CD4-positive, alpha-beta T cell treated with Interleukin-21 for 1 hour (primary cell): ENCODE results near the gene DMRTC1.
"Not testable (repeated sequence)": the region's sequence is repeated elsewhere in the genome, so short reads cannot be mapped to it uniquely, and the experiment has no call there.

Experiments
- DNase-seq: peaks from one replicate; pipeline ENCODE4 v3.0.0-alpha.2; 2020

Gene DMRTC1, protein sequence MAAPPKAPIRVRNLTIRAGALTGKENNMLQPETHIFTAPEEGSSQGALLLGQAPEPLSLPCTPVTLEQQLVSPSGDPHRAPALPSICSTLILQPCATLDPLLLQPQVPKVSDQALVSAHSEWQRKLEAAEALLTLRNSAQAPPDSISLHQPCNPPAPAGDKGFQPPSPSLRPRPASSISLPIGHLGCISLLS

DNA sequence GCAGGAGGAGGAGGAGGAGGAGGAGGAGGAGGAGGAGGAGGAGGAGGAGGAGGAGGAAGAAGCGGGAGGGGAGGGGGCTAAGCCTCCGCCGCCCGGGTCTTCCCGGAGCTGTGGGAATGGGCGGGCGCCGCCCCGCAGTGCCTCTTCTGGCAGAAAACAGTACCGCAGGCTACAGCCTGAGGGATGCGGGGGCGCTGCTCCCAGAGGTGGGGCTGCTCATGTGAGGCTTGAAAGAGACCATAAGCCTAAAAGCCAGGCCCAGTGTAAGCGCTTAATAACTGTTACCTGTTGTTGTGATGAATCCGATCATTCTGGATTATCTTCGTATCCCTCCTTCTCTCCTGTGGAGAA lies at the start of gene DMRTC1:
Gene DMRTC1 (minus strand): TSS at position 19 of the 351 bp plus-strand sequence. CDS start 68,143 bp downstream, outside the sequence.
- not testable (repeated sequence) for DNase-seq

DNA sequence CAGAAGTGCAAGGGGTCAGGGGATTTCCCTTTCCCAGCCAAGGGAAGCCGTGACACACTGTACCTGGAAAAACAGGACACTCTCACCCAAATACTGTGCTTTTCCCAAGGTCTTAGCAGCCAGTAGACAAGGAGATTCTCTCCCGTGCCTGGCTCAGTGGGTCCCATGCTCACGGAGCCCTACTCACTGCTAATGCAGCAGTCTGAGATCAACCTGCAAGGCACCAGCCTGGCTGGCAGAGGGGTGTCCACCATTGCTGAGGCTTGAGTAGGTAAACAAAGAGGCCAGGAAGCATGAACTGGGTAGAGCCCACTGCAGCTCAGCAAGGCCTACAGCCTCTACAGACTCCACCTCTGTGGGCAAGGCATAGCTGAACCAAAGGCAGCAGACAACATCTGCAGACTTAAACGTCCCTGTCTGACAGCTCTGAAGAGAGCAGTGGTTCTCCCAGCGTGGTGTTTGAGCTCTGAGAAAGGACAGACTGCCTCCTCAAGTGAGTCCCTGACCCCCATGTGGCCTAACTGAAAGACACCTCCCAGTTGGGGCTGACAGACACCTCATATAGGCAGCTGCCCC lies 37.3 kb upstream of the DMRTC1 start:
- DNase-seq = not testable (repeated sequence)

DNA sequence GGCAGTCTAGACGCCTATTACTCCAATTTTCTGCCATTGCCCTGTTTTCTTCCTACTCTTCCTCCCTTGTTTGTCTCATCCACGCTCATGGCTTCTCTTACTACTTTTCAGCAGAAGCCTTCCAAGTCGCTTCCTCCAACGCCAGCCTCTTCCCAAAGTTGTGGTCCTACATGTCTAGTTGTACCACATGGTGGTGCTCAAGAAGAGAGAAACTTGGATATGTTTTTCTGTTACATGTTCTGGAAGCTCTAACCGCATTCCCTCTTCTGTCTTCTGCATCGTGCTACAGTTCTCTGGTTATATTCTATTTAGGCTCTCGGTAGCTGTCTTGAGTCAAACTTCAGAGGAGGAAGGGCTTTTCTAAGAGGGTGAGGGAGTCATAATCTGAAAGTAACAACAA lies 31.2 kb upstream of the DMRTC1 start:
- not testable (repeated sequence) for DNase-seq

DNA sequence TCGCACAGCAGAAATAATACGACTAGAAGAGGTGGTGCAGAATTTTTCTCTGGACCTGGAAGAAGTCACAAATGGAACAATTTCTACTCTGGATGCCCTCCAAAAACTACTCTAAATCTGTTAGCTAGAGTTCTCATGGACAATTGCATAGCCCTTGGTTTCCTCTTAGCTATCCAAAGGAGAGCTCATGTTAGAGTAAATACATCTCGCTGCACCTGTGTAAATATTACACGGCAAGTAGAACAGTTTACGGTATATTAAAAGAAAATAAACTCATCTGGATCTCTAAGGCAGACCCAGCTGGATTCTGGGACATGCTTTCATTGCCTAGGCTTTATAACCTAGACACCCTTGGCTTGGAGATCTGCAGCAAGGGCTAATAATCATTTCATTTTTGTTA lies 28.2 kb upstream of the DMRTC1 start:
- DNase-seq = not testable (repeated sequence)

DNA sequence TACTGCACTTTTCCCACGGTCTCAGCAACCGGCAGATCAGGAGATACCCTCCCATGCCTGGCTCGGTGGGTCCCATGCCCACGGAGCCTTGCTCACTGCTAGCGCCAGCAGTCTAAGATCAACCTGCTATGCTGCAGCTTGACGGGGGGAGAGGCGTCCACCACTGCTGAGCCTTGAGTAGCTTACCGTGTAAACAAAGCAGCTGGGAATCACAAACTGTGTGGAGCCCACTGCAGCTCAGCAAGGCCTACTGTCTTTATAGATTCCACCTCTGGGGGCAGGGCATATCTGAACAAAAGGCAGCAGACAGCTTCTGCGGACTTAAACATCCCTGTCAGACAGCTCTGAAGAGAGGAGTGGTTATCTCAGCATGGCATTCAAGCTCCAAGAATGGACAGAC lies 16.3 kb upstream of the DMRTC1 start:
- not testable (repeated sequence) for DNase-seq

DNA sequence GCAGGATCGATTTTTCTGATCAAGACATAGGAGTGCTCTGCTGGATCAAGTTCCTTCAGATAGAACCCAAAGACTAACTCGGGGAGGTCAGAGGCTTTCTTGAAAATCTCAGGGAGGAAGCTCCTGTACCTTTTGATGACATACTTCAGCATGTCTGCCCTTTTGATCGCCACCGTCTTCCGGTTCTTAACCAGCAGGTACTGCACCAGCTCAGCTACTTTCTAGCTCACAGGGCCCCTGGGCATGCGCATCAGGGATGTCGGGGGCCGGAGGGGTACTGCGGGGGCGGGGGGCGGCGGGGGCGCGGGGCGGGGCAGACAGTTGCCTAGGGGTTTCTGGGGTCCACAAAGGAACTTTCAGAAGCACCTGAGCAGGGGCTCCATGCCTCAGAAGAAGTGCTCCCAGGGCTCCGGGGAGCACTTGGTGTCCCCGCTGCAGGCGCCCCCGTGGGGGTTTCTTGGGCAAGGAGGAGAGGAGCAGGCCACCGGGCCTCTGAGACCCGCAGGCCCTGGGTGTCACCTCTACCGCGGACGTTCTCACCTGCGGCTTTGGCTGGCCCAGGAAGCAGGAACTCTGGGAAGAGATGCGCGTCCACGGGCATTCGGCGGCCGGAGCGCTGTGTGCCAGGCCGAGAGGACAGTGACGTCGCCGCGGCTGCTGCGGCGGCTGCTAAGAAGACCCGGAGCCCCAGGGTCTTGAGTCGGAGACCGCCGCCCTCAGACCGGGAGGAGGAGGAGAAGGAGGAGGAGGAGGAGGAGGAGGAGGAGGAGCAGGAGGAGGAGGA lies 410 bp downstream of the DMRTC1 start:
- not testable (repeated sequence) for DNase-seq

DNA sequence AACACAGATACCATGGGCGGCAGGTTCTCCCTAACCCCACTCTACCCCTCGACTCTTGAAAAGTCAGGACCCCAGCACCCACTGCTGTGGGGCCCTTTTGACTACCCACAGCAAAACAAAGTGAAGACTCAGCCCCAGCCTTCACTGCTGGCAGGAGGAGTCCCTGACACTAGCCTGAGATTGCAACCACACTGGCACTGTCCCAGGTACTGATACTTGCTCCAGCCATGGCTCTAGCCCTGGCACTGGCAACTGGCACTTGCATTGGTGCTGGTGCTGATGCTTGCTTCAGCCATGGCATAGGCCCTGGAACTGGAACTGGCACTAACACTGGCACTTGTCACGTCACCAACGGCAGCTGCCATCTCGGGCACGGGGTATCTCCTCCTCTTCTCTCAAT lies 1.4 kb downstream of the DMRTC1 start:
- DNase-seq = not testable (repeated sequence)

DNA sequence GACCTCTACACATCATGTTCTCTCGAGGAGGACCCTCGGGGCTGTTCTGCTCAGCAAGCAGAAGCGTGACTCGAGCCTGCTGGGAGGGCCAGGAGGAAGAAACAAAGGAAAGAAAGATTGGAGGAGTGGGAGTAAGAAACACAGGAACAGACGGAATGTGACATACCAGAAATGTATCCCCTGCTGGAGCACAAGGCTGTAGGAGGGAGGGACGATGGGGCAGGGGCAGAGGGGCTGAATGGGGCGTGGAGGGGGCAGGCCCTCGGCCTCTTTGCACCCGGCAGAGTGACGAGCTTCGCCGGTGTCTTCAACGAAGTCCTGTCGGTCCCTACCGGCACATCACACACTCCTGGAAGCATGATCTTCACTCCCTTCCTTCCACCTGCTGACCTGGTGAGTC lies 5.7 kb downstream of the DMRTC1 start, which contains the start of gene FAM236A:
Gene FAM236A (plus strand): TSS at position 301 of the 400 bp plus-strand sequence. CDS start 57 bp downstream, at position 358.
- not testable (repeated sequence) for DNase-seq

DNA sequence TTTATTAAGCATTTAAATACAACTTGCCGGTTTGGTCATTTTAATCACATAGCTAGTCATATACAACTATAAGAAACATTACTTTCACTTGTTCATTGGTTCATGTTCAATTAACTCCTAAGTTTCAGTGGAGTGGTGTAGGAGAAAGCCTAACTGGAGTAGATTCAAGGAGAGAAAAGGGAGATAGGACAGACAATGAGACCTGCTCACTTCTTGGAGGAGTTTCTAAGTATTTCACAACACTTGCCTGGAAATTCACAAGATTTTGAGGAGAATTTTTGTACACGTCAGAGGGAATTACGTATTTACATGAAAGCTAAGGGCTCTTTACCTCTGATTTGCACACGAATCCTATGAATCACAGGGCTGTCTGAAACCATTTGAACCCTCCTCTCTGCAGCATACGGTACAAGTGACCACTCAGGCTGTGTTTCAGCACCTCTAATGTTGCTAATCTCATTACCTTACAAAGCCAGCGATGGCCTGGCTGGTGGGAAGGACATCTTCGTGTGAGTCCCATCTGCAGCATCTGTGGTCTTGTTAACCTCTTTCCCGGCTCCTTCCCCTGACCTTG lies 6.7 kb downstream of the DMRTC1 start:
- not testable (repeated sequence) for DNase-seq

DNA sequence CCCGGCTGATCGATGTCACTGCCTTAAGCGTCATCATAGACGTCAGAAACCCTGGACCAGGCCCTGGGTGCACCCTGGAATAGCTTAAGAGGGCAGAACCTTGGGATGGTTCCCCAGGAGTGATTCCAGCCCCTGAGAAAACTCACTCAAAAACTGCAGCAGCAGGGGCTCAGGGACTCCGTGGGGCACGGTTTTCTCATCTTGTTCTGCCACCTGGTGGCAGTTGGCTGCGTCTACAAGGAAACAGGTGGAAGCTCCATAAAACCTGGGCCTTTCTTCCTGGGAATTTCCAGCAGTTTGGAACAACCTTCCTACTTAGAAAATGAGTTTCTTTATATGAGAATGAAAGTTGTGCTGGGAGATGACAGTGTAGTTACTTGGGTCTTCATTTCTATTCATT lies 7.2 kb downstream of the DMRTC1 start:
- DNase-seq = not testable (repeated sequence)

DNA sequence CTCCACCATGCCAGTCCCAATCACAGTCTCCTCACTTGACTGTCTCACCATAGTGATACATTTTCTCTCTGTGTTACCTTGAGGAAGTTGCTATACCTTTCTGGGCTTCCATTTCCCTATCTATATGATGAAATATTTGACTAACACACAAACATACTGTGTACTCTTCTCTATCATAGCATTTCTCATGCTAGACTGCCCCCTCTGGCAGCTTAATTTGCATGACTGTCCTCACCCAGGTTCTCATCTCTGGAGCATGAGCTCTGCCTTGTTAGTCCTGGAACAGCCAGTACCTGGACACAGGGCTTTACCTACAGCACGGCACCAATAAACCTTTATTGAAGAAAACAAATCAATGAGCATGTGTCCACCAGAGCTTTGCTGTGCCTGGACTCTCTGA lies 11.4 kb downstream of the DMRTC1 start:
- DNase-seq = not testable (repeated sequence)

DNA sequence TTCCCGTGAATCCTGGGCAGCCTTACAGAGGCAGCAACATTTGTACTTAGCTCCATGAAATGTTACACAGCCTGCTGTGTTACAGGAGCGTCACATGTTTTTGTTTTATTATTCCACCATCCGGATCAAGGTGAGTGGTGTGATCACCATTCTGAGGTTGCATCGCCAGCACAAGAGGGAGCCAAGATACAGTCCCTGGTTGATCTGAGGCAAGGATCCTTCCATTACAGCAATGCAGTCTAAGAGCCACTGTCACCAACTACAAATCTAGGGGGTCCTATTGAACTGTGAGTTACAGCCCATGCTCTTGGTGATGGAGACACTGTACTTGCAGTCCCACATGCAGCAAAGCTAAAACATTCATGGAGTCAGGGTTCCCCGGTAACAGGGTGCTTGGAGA lies 27.5 kb downstream of the DMRTC1 start:
- not testable (repeated sequence) for DNase-seq

DNA sequence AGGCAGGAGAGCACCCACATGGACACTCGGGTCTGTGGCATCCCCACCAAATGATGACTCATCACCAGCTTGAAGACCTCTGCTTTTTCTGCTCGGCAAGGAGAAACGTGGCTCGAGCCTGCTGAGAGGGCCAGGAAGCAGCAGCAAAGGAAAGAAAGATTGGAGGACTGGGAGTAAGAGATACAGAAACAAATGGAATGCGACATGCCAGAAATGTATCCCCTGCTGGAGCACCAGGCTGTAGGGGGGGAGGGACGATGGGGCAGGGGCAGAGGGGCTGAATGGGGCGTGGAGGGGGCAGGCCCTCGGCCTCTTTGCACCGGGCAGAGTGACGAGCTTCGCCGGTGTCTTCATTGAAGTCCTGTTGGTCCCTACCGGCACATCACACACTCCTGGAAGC lies 31.3 kb downstream of the DMRTC1 start, which contains the start of gene FAM236C:
Gene FAM236C (plus strand): TSS at position 301 of the 400 bp plus-strand sequence. CDS start 100 bp downstream, outside the sequence.
- DNase-seq = not testable (repeated sequence)

DNA sequence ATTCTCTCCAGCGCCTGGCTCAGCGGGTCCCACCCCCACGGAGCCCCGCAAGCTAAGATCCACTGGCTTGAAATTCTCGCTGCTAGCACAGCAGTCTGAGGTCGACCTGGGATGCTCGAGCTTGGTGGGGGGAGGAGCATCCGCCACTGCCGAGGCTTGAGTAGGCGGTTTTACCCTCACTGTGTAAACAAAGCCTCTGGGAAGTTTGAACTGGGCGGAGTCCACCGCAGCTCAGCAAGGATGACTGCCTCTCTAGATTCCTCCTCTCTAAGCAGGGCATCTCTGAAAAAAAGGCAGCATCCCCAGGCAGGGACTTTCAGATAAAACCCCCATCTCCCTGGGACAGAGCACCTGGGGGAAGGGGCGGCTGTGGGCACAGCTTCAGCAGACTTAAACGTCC lies 53.9 kb downstream of the DMRTC1 start:
- not testable (repeated sequence) for DNase-seq

DNA sequence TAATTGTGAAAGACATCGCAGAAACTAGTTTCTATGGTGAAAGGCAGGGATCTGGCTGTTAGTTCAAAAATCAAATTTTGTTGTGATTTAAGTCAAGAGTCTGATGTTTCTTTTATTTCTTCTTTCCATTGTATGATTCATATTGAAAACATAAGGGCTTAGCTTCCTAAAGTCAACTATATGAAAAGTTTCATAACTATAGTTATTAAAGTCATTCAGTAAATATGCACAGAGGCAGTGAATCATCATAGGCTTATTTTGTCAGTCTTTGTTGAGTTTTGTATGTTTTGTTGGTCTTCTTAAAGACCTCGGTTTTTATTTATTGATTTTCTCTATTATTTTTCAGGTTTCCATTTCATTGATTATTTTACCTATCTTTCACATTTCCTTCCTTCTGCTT lies 60.7 kb downstream of the DMRTC1 start:
- not testable (repeated sequence) for DNase-seq

DNA sequence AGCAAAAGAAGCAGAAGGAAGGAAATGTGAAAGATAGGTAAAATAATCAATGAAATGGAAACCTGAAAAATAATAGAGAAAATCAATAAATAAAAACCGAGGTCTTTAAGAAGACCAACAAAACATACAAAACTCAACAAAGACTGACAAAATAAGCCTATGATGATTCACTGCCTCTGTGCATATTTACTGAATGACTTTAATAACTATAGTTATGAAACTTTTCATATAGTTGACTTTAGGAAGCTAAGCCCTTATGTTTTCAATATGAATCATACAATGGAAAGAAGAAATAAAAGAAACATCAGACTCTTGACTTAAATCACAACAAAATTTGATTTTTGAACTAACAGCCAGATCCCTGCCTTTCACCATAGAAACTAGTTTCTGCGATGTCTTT lies 106.1 kb downstream of the DMRTC1 start:
- not testable (repeated sequence) for DNase-seq

DNA sequence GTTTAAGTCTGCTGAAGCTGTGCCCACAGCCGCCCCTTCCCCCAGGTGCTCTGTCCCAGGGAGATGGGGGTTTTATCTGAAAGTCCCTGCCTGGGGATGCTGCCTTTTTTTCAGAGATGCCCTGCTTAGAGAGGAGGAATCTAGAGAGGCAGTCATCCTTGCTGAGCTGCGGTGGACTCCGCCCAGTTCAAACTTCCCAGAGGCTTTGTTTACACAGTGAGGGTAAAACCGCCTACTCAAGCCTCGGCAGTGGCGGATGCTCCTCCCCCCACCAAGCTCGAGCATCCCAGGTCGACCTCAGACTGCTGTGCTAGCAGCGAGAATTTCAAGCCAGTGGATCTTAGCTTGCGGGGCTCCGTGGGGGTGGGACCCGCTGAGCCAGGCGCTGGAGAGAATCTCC lies 112.9 kb downstream of the DMRTC1 start:
- DNase-seq = not testable (repeated sequence)
